Suprapubic skin (tissue), 3 donors: ENCODE measurements around the gene S100A12.

Experiments used
- EP300 ChIP-seq: sonication (generic); formaldehyde crosslinking; IDR thresholded peaks from one replicate; pipeline ENCODE4 v1.6.1; 2017; ENCODE audit warnings: antibody characterized with exemption
- TF ChIP-seq, protein P1 (sequence below), 2 donors: fragments of 200-600 bp in 1 of 2; fragments of 450-650 bp in 1 of 2; sonication (generic) in 1 of 2; IDR thresholded peaks; one replicate each; pipeline ENCODE4 v1.5.1; 2016 to 2019; ENCODE audit warnings: antibody characterized with exemption in 2 of 2, mild to moderate bottlenecking in 1 of 2, moderate library complexity in 1 of 2

DNA sequence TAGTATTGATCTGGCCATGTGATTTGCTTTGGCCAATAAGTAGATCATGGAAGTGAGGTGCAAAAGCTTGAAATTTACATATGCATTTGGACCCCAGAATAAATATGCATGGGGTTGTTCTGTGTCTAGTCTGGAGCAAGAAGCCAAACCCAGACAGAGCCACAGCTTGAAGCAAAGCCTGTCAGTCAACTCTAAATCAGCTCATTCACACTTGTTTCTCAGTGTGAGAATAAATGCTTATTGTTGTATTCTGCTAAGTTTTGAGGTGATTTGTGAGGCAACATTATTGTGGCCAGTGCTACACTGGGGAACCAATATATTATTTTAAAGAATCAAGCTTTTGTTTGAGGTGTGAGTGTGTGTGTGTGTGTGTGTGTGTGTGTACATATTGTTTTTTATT, 50.5 kb downstream of the S100A12 start:
- no peak for TF ChIP-seq EP300
- TF ChIP-seq, protein P1, sequence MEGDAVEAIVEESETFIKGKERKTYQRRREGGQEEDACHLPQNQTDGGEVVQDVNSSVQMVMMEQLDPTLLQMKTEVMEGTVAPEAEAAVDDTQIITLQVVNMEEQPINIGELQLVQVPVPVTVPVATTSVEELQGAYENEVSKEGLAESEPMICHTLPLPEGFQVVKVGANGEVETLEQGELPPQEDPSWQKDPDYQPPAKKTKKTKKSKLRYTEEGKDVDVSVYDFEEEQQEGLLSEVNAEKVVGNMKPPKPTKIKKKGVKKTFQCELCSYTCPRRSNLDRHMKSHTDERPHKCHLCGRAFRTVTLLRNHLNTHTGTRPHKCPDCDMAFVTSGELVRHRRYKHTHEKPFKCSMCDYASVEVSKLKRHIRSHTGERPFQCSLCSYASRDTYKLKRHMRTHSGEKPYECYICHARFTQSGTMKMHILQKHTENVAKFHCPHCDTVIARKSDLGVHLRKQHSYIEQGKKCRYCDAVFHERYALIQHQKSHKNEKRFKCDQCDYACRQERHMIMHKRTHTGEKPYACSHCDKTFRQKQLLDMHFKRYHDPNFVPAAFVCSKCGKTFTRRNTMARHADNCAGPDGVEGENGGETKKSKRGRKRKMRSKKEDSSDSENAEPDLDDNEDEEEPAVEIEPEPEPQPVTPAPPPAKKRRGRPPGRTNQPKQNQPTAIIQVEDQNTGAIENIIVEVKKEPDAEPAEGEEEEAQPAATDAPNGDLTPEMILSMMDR (IDR thresholded peaks at IDR 0.05): no peak
